ENCODE data around the gene THEM5. TPM values are rescaled to one million over a fixed set of nuclear protein-coding genes. Genes with fewer than 3 reads are reported as not detected.

The THEM5 gene
- total RNA-seq, 1 experiment from 2014 or later = not detected

GRCh38 chr1:151800830-151801229 is 52.7 kb downstream of the THEM5 start:
- H3K4me1 ChIP-seq (ENCODE audit: control insufficient read depth in 1 of 2, insufficient read depth in 2 of 2, low read length in 2 of 2) = no peaks in the 10 kb centered on the region
- H2AFZ ChIP-seq (ENCODE audit: low read depth, low read length, poor library complexity, severe bottlenecking) = no peak overlapping the region
- peaks cover 47% of the 10 kb centered on the region for H3K27me3 ChIP-seq (ENCODE audit: insufficient read depth, low read length)
- no peak for DNase-seq (ENCODE audit: low read depth, low spot score)
- H3K4me2 ChIP-seq (ENCODE audit: low read length) = no peak overlapping the region
- ChIA-PET RAD21 (ENCODE audit: low non-redundant PET in 1 of 2, low total read pairs in 2 of 2, uncharacterized antibody in 2 of 2, unreplicated experiment in 2 of 2) (no interaction called here), CTCF (no interaction called here), POLR2A (no interaction called here)
- H3K9ac ChIP-seq (ENCODE audit: low read length) = no peak overlapping the region
- no peak overlapping the region for H3K4me3 ChIP-seq (replicated peaks in 1 of 2; ENCODE audit: low read depth in 1 of 2, low read length in 2 of 2)
- H4K20me1 ChIP-seq (ENCODE audit: insufficient read depth) = no peaks in the 10 kb centered on the region
- no TSS peak for BruUV-seq (replicated peaks)
- intact Hi-C loops (cut with micrococcal nuclease) = no loop called here
- no peaks in the 10 kb centered on the region for H3K9me2 ChIP-seq (ENCODE audit: insufficient read depth)
- no peaks in the 10 kb centered on the region for H3K36me3 ChIP-seq (ENCODE audit: control insufficient read depth in 1 of 2, insufficient read depth in 2 of 2, low read length in 2 of 2)
- no peaks in the 10 kb centered on the region for H3K9me3 ChIP-seq (ENCODE audit: control insufficient read depth in 1 of 2, insufficient read depth in 1 of 2, low read depth in 1 of 2, low read length in 2 of 2)
- TF ChIP-seq POLR2AphosphoS5 (IDR thresholded peaks at IDR 0.05; ENCODE audit: low read depth, low read length) (no peak), MAX (IDR thresholded peaks at IDR 0.05) (no peak), TCF7L2 (IDR thresholded peaks at IDR 0.05; ENCODE audit: borderline replicate concordance, extremely low read depth, insufficient read depth, insufficient read length) (no peak), EGR1 (IDR thresholded peaks at IDR 0.05; ENCODE audit: low read depth) (no peak), POLR2A (IDR thresholded peaks at IDR 0.05; ENCODE audit: borderline replicate concordance, extremely low read depth, insufficient read depth, insufficient read length) (no peak), JUND (IDR thresholded peaks at IDR 0.05) (no peak), CTCF (IDR thresholded peaks at IDR 0.05 in 2 of 3, conservative IDR thresholded peaks at IDR 0.05 in 1 of 3; ENCODE audit: borderline replicate concordance in 1 of 3, insufficient read depth in 1 of 3, low read depth in 2 of 3, low read length in 2 of 3) (no peak), SRF (IDR thresholded peaks at IDR 0.05; ENCODE audit: low read depth) (no peak), ZNF274 (IDR thresholded peaks at IDR 0.05; ENCODE audit: low read depth, low read length) (no peak), ELF1 (IDR thresholded peaks at IDR 0.05; ENCODE audit: borderline replicate concordance, low read depth) (no peak), SP1 (IDR thresholded peaks at IDR 0.05; ENCODE audit: low read depth) (no peak), CEBPB (IDR thresholded peaks at IDR 0.05; ENCODE audit: low read depth) (no peak), CBX3 (IDR thresholded peaks at IDR 0.05; ENCODE audit: low read depth) (no peak), SIN3A (IDR thresholded peaks at IDR 0.05; ENCODE audit: low read depth) (no peak), REST (IDR thresholded peaks at IDR 0.05; ENCODE audit: low read depth) (no peak), EZH2phosphoT487 (IDR thresholded peaks at IDR 0.05; ENCODE audit: borderline replicate concordance) (no peak), YY1 (IDR thresholded peaks at IDR 0.05; ENCODE audit: extremely low read depth, insufficient replicate concordance, low read depth, low read length) (no peak), FOSL1 (IDR thresholded peaks at IDR 0.05; ENCODE audit: low read depth) (no peak)
- ATAC-seq = no peak
- no peaks in the 10 kb centered on the region for H3K79me2 ChIP-seq (ENCODE audit: insufficient read depth, low read length)
- no peak overlapping the region for H3K27ac ChIP-seq (ENCODE audit: low read depth, low read length)
